NCI-H2227 (cell line): Measurements from ENCODE around the gene LRRFIP2.

Experiments
- DNase-seq: peaks from one replicate; lab custom pipeline; 2025; ENCODE audit not compliant: unreplicated experiment; lab: John Stamatoyannopoulos, UW

LRRFIP2 gene

GRCh38 chr3:37029516-37030163 lies 144.7 kb downstream of the LRRFIP2 start:
- no peak for DNase-seq

- DNase-seq = no peak
These were observed 145.3 kb downstream of the LRRFIP2 start for GRCh38 chr3:37029111-37029510.

- no peak for DNase-seq
These were observed 146.1 kb downstream of the LRRFIP2 start for GRCh38 chr3:37028329-37028728.

- DNase-seq = no peak
These were observed 147.5 kb downstream of the LRRFIP2 start for GRCh38 chr3:37026851-37027250.

GRCh38 chr3:37025561-37026335 lies 148.6 kb downstream of the LRRFIP2 start:
- DNase-seq = no peak

GRCh38 chr3:37024820-37025405 lies 149.5 kb downstream of the LRRFIP2 start:
- no peak for DNase-seq

- no peak for DNase-seq
These were observed 150.3 kb downstream of the LRRFIP2 start for GRCh38 chr3:37024092-37024491.

- no peak for DNase-seq
These were observed 156.7 kb downstream of the LRRFIP2 start for GRCh38 chr3:37017683-37018082.

GRCh38 chr3:37016903-37017302 lies 157.5 kb downstream of the LRRFIP2 start:
- DNase-seq = no peak

- no peak for DNase-seq
These were observed 158.7 kb downstream of the LRRFIP2 start for GRCh38 chr3:37015642-37016041.

- DNase-seq = no peak
These were observed 159.8 kb downstream of the LRRFIP2 start for GRCh38 chr3:37014620-37015019.
